HK-2 (cell line): ENCODE results near the gene SF1.

Experiments
- DNase-seq: peaks from one replicate; pipeline ENCODE4 v3.0.0-alpha.2; 2018; ENCODE audit not compliant: unreplicated experiment

Gene SF1

GRCh38 chr11:64745189-64745520 is 33.2 kb downstream of the SF1 start:
- no peak for DNase-seq

GRCh38 chr11:64744544-64745188 is 33.7 kb downstream of the SF1 start:
- DNase-seq = no peak

GRCh38 chr11:64743591-64744543 is 34.5 kb downstream of the SF1 start, which contains the start of gene RASGRP2:
RASGRP2 (minus strand) TSS chr11:64744142; CDS start chr11:64742866, 1,276 bp downstream.
- DNase-seq = peak; percentile 52

- DNase-seq = peak; percentile 61
These were observed 35.3 kb downstream of the SF1 start for GRCh38 chr11:64742889-64743590.

- no peak for DNase-seq
These were observed 36.1 kb downstream of the SF1 start for GRCh38 chr11:64742087-64742888.

GRCh38 chr11:64741375-64742086 is 36.8 kb downstream of the SF1 start:
- no peak for DNase-seq

- no peak for DNase-seq
These were observed 38.5 kb downstream of the SF1 start for GRCh38 chr11:64739871-64740270.

GRCh38 chr11:64736654-64737053 is 41.7 kb downstream of the SF1 start:
- no peak for DNase-seq

- no peak for DNase-seq
These were observed 42.5 kb downstream of the SF1 start for GRCh38 chr11:64735725-64736259.

- DNase-seq = no peak
These were observed 43.3 kb downstream of the SF1 start for GRCh38 chr11:64734811-64735724.

GRCh38 chr11:64731601-64732000 is 46.7 kb downstream of the SF1 start:
- no peak for DNase-seq

- DNase-seq = no peak
These were observed 48.4 kb downstream of the SF1 start for GRCh38 chr11:64729851-64730382.

GRCh38 chr11:64728757-64729365 is 49.5 kb downstream of the SF1 start:
- no peak for DNase-seq

GRCh38 chr11:64726867-64727530 is 51.3 kb downstream of the SF1 start:
- no peak for DNase-seq

- no peak for DNase-seq
These were observed 52.1 kb downstream of the SF1 start for GRCh38 chr11:64726211-64726641.

- DNase-seq = no peak
These were observed 53.3 kb downstream of the SF1 start for GRCh38 chr11:64724863-64725532.
